NCI-H2107 treated with DMSO at 0.1 percent for 48 hours (cell line): ENCODE measurements around the gene CD86.

ENCODE experiments used
- DNase-seq: peaks from one replicate; lab custom pipeline; 2025; ENCODE audit not compliant: unreplicated experiment; lab: John Stamatoyannopoulos, UW

Gene CD86

DNA sequence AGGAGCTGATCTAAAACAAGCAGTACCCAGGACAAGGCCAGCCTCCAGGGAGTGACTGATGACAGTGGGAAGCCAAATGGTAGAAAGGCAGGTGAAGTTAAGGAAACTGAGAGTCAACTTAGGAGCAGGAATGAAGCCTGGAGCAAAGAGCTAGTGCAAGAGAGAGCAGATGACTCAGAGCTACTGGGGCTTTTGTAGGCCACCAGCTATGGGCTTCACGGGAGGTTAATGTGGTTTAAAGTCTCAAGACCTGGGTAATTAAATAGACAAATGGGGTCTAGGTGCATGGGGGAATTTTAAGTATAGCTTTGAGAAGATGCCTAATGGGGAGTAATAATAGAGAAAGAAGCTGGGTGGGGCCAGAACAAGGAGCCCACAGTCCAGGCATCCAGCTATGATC, 3.1 kb downstream of the CD86 start:
- no peak for DNase-seq

DNA sequence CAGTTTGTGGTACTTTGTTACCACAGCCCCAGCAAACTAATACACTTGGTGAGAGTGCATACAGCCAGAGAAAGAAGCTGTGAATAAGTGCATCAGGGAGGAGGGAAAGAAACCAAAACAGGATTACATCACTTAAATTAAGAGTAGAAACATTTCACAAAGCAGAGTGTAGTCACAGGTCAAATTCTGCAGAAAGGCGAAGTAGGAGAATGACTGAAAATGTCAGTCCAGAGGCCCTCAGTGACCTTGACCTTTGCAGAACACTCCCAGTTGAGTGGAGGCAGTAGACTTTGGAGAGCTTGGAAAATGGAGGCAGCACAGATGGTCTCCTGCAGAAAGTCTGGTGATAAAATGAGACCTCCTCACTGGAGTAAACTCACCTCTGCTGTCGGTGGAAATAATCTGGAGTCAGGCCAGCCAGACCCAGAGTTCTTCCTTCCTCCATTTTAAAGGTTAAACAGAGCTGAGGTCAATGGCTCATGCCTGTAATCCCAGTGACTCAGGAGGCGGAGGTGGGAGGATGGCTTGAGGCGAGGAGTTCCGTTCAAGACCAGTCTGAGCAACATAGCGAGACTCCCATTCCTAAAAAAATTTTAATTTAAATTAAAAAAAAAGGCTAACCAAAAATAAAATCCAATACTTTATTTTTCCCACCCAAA, 5.0 kb downstream of the CD86 start:
- DNase-seq = no peak

DNA sequence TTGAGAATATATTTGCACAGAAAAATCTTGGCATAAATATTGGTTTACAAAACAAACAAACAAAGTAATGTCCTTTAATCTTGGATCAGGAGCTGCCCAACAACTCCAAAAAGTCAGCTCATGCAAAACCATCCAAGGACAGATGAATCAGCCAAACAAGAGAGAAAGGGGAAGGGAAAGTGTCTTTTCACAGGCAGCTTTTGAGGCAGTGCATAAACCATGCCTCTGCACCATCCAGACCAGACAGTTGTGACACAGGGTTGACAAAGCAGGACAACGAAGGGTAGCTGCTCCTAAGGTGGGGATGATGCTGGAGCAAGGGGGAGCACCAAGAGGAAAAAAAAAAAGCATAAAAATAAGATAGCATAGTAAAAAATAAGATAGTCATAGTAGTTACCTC, 8.7 kb downstream of the CD86 start:
- no peak for DNase-seq

- DNase-seq = no peak
Measured at GRCh38 chr3:122064326-122064725, 9.2 kb downstream of the CD86 start.

- no peak for DNase-seq
Measured at GRCh38 chr3:122066331-122067213, 11.4 kb downstream of the CD86 start.

DNA sequence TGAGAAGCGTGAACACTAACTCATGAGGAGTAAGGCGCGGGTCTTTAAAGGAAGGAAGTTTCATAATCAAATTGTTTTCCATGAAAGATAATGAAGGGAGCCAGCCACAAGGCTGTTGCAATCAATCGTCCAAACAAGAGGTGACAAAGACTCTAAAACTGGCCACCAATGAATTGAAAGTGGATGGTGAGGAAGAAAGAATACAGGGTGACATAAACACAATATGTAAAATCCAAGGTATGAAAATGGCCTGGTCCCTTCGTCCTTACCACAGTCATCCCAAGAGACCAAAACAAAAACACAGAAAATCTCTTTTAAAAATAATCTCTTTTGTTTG, 12.0 kb downstream of the CD86 start:
- DNase-seq = no peak

DNA sequence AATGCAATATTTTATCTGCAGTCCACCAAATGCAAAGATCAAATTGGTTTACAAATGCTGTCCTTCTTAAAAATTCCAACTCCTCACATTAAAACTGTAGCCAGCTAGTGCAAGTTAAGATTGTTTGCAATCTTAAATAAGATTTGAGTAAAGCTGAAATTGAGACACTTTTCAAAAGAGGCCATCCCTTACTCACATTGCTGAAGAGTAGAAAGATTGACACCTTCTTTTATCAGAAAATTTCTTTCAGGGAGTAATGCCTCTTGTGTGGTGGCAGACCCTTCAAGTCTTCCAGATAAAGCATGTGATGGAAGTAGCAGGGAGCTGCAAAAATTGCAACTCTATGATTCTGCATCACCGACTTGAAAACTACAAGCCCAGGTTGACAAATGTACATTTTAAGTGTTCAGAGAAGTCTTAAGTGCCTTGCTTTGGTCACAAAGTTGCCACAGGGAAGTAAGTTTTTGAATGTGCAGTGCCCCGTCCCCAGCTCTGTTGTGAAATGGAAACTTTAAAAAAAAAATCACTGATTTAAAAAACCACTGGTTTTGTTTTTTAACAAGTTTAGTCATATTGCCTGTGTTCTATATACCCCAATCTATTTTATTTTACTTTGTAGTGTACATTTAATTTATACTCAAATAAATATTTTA, 12.6 kb downstream of the CD86 start:
- DNase-seq = no peak

- DNase-seq = no peak
Measured at GRCh38 chr3:122074621-122075265, 19.6 kb downstream of the CD86 start.

DNA sequence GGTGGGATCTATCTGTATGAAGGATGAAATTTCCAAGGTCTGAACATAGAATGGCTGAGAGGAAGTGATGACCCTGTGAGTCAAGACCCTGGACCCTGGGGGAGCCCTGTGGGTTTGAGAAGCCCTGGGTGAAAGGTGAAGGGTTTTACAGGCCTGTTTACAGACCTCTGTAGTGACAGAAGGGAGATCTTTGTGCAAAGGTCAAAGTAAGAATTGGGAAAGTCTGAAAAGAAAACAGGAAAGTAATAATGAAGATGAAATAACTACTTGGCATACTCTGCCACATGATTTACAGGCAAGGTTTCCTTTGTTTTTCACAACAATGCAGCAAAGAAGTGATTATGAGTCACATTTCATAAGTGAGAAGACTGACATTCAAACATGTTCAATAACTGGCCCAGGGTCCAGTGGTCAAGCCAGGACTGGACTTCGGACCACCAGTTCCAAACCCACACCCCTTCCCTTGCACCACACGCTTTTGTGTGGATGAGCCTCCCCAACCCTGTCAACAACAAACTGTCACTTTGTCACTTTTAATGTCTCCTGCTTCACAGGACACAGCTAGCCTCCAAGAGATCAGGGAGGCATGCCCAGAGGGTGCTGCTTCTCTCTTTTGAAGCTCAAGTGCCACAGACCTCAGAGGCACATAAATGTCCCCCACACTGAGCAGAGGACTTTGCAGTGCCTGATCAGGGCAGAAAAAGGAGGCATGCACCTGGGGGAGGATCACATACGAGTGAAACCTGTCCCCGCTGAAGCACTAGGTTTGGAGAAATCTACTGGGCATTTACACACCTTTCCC, 21.5 kb downstream of the CD86 start:
- no peak for DNase-seq

DNA sequence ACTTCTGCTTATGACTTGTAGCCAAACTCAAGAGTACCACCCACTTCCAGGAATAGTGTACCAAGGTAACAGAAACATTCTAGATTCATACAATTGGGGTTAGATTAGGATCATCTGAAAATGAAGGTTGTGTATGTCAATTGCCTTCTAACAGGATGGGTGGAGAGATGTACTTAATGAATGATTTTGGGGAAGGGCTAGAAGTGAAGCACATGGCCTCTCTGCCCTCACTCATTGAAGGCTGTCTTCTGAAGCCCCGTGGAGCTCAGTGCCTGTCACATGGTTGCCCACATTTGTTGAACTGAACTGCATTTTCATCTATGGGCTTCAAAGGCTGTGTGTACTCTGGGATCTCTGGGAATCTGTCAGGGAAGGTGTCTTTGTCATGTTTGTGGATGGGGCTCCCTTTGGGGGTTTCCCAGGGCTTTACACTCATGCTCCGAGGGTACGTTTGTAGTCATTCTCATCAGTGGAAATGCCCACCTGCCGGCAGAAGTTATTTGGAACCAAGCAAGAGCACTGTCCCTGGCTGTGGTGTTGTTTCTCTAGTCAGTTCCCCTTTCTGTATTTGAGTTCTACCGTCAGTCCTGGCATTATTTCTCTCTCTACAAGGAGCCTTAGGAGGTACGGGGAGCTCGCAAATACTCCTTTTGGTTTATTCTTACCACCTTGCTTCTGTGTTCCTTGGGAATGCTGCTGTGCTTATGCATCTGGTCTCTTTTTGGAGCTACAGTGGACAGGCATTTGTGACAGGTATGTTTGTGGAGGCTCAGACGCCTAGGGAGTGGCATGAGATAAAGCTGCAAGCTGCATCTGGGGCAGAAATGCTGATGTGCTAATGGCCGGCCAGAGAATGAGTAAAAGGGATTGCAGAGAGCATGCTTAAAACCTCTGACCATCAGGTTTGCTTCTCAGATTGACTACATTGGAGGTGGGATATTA, 22.4 kb downstream of the CD86 start:
- DNase-seq = no peak

DNA sequence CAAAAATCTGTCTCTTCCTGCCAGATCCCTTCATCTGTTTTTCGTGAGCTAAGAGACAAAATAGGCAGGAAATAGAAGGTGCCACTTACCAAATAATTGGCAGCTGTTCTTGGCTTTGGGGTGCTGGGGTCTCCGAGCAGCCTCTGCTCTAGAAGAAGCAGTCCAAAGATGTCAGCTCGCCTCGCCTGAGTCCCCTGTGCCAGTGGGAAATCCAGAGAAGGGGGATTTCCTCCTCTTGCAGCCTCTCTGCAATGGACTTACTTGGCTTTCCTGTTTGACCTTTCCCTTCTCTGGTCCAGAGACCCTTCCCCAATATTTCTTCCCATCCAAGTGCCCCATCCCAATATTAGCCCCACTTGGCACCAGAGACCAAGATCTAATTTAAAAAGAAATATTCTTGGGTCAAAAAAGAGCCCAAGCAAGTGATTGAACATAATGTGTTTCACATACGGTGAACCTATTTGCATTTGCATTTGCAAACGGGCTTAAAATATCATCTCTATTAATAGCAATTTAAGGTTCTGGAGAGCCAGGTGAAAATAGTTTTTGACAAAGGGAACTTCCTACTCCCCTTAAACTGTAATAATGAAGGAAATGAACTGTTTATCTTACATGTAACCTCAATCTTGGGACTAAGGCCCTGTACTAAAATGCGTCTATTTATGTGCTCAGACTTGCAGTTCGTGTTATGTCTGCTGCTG, 23.2 kb downstream of the CD86 start:
- no peak for DNase-seq

DNA sequence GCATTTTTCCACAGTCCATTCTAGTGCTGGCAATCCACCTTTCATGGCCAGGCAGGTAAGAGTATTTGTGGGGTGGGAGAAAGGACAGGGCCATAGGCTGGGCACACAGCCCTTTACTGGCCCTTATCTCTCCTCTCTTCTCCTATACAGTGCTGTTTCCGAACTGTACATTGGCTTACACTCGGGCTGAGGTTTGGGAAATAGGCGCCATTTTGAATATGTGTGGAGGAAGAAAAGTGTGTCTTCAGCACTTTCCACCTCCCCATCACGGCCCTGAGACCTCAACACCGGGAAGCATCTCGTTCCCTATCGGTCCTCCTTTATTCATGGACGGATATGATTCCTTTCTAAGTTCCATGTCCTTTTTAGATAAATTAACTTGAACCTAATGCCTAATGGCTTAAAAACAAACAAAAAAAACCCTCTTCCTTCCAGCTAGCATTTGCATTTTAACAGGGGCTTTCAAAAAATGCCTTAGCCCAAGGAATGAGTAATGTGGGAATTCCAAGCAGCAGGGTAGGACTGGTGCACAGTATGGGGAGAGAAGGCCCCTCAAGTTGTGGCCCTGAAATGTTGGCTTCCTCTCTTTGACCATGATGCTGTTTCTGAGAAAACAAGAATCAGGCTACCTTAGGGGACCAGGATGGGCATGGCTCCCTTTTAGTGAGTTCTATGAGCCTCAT, 24.5 kb downstream of the CD86 start:
- DNase-seq = no peak

- DNase-seq = no peak
Measured at GRCh38 chr3:122080207-122080587, 25.0 kb downstream of the CD86 start.

GRCh38 chr3:122081543-122082247, 26.5 kb downstream of the CD86 start:
- no peak for DNase-seq

DNA sequence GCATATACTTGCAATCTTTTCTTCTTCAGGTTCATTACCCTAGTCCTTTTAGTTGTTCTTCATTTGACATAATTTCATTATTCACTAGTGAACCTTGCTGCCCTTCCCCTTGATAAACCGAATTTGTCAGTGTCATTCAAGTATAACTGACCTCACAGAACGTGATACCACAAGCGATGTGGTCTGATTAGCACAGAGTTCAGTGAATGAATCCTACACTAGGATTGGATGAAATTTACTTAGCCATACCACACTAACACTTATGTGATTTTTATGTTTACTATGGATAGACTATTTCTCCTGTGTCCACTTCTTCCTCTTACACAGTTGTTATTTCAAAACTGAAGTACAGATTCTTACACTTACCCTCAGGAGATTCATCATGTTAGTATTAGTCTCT, 27.2 kb downstream of the CD86 start:
- DNase-seq = no peak

DNA sequence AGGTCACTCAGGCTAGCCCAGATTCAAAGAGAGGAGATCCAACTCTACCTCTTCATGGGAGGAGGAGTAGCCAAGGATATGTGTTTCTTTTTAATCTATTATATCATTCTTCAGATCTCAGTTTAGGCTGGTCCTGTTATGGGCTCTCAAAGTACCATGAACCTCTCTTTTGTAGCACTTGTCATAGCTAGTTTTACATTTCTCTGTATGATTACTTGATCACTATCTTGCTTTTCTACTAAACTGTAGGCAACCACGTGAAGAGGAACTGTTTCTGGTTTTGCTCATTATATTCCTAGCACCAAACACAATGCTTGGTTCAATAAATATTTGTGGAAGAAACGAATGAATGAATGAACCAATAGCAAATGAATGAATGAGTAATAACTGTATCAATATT, 29.6 kb downstream of the CD86 start:
- no peak for DNase-seq

DNA sequence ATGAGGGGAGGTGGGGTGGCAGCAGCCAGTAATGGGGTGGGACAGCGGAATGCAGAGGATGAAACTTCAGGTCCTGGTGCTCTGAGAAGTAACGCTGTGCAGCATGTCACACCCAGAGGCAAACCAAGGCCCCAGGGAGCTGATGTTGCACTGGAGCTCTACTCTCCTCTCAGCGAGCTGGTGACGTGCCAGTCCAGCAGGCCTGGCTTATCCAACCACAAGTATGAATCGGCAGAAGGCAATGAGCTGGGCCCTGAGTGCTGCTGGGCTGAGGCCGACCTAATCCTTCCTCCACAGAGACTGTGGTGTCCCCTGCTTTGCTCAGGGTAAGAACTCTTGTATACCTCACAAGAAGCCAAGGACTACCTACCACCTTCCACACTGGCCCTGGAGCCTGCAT, 30.5 kb downstream of the CD86 start:
- DNase-seq = no peak

GRCh38 chr3:122088531-122088930, 33.4 kb downstream of the CD86 start:
- no peak for DNase-seq
